ENCODE results near the gene GLB1L3. TPM values are rescaled to one million over a fixed set of nuclear protein-coding genes. Genes with fewer than 3 reads are reported as not detected.

Gene GLB1L3
- total RNA-seq, 2 experiments from 2014 or later: 5.2 to 6.1 TPM

DNA sequence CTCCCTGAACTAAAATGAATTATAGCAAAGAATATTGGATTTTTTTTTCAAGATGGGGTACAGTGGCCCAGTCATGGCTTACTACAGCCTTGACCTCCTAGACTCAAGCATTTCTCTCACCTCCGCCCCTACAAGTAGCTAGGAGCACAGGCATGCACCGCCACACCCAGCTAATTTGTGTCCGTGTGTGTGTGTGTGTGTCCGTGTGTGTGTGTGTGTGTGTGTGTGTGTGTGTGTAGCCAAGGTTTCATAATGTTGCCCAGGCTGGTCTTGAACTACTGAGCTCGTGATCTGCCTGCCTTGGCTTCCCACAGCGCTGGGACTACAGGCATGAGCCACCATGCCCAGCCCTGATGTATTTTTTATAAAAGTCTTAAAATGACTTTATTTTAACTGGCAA, 35.6 kb upstream of the GLB1L3 start:
- Mint-ChIP-seq H3K4me3 (no peak overlapping the region), H3K9me3 (no peaks in the 10 kb centered on the region), H3K27me3 (no peaks in the 10 kb centered on the region), H3K4me1 (peaks cover 3% of the 10 kb centered on the region), H3K36me3 (peaks cover 11% of the 10 kb centered on the region), H3K27ac (no peak overlapping the region)
- ATAC-seq (ENCODE audit: low read depth) (no peak), DNase-seq (no peak)
- POLR2A ChIA-PET: no interaction called here

DNA sequence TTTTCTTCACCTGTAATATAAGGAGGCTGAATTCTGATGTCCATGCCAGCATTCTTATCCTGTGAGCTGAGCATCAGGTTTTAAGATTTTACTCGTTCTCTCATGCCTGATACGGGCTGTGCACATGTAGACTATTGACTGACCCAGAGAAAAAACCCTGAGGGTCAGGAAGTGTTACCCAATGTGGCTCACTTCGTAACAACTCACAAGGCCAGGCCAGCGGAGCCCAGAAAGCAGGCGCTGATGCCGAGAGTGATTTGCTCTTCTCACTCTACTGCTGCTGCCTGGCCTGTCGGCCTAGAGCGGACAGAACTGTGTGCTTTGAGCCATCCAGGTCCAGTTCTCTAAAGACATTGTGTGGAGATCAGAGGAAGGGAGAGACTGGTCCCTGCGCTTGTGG, 33.8 kb upstream of the GLB1L3 start:
- POLR2A ChIA-PET: no interaction called here
- H3K4me1 Mint-ChIP-seq: peaks cover 3% of the 10 kb centered on the region
- H3K27ac Mint-ChIP-seq: no peak overlapping the region
- ATAC-seq (ENCODE audit: low read depth) (no peak), DNase-seq (no peak)
- no peaks in the 10 kb centered on the region for H3K9me3 Mint-ChIP-seq
- H3K4me3 Mint-ChIP-seq: no peak overlapping the region
- H3K36me3 Mint-ChIP-seq: peaks cover 8% of the 10 kb centered on the region
- H3K27me3 Mint-ChIP-seq: no peaks in the 10 kb centered on the region

DNA sequence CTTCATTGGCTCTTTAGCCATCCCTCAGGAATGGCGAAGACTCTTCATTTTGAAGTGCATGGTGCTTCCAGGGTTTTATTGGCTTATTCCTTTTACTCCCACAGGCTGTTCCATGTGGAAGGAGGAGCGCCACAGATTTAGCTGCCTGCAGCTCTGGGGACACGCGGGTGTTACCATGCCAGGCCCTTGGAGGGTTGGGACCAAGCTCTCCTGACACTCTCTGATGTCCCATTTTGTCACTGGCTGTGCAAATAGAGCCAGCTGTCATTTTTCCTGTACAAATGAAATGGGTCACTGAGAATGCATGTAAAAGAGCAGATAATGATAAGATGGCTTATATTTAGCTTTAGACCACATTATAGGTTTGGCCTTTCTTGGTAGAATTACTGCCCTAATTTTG, 32.3 kb upstream of the GLB1L3 start:
- DNase-seq (no peak), ATAC-seq (ENCODE audit: low read depth) (no peak)
- Mint-ChIP-seq H3K9me3 (no peaks in the 10 kb centered on the region), H3K4me1 (peaks cover 3% of the 10 kb centered on the region), H3K36me3 (peaks cover 8% of the 10 kb centered on the region), H3K27me3 (no peaks in the 10 kb centered on the region), H3K27ac (no peak overlapping the region), H3K4me3 (no peak overlapping the region)
- POLR2A ChIA-PET: interaction anchor here (1.4 kb wide), 1 partner anchor 19 kb away, joined by 7 read pairs; the partner anchor contains the start of genes NCAPD3 and VPS26B

DNA sequence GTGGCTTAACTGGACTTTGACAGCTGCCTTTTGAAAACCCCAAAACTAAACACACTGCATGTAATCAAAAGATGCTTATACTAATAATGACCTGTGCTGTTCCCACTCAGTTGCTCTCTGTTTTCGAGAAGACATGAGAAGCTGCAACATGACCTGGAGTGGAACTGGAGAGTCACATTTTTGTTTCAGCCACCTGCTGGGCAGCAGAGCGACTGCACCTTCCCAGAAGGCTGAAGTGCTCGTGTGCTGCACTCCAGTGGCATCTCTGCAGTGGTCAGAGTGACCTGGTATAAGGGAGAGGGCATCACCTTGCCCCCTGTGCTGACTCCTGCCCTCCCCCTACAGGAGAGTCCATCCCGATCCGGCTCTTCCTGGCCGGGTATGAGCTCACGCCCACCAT, 31.6 kb upstream of the GLB1L3 start:
- no peaks in the 10 kb centered on the region for H3K9me3 Mint-ChIP-seq
- H3K27me3 Mint-ChIP-seq: no peaks in the 10 kb centered on the region
- no peak overlapping the region for H3K4me3 Mint-ChIP-seq
- DNase-seq: no peak
- peak; percentile 57 for ATAC-seq (ENCODE audit: low read depth)
- peaks cover 8% of the 10 kb centered on the region for H3K36me3 Mint-ChIP-seq
- POLR2A ChIA-PET: interaction anchor here (1.4 kb wide), 1 partner anchor 20 kb away, joined by 7 read pairs; the partner anchor contains the start of genes NCAPD3 and VPS26B
- H3K27ac Mint-ChIP-seq: peak overlapping the region; percentile 50
- H3K4me1 Mint-ChIP-seq: peaks cover 6% of the 10 kb centered on the region

DNA sequence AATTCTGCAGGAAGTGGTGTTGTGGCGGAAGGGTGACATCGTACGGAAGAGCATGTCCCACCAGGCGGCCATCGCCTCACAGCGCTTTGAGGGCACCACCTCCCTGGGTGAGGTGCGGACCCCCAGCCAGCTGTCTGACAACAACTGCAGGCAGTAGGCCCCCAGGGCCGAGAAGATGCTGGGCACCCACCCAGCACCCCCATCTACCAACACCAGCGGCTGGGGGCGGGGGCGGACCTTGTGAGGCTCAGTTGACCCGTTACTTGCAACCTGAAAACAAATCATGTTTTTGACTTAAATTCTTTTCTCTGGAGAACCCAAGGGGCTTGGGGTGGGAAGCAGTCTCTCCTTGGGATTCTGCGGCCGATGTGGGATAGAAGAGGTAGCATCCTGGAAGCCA, 30.7 kb upstream of the GLB1L3 start:
- Mint-ChIP-seq H3K27me3 (no peaks in the 10 kb centered on the region), H3K27ac (no peak overlapping the region), H3K4me1 (peaks cover 6% of the 10 kb centered on the region), H3K36me3 (peaks cover 5% of the 10 kb centered on the region), H3K4me3 (no peak overlapping the region), H3K9me3 (no peaks in the 10 kb centered on the region)
- ATAC-seq (ENCODE audit: low read depth) (no peak), DNase-seq (no peak)
- POLR2A ChIA-PET: interaction anchor here (0.6 to 1.4 kb wide), 2 partner anchors 20 to 338 kb away, joined by 5 to 7 read pairs; partner anchors contain the start of genes NCAPD3 and VPS26B

DNA sequence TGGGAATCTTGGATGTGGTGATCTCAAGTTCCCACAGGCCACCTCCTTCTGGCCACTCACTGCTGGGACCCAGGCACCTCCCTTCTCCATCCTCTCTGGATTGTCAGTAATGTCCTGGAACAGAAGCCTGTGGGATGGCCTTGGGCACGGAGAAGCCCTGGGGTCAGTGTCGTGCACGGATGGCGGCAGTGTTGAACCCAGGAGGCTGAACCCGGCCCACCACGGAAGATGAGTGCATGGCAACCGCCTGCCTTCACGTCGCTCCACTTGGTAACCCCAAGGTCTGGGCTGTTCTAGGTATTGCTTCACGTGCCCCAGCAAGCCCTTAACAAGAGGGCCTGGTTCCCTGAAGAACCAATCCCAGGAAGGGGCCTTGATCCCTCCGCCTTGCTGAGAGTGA, 30.1 kb upstream of the GLB1L3 start:
- H3K4me1 Mint-ChIP-seq: peaks cover 6% of the 10 kb centered on the region
- DNase-seq: no peak
- no peak for ATAC-seq (ENCODE audit: low read depth)
- POLR2A ChIA-PET: no interaction called here
- no peaks in the 10 kb centered on the region for H3K9me3 Mint-ChIP-seq
- H3K27me3 Mint-ChIP-seq: no peaks in the 10 kb centered on the region
- no peak overlapping the region for H3K27ac Mint-ChIP-seq
- peaks cover 5% of the 10 kb centered on the region for H3K36me3 Mint-ChIP-seq
- H3K4me3 Mint-ChIP-seq: no peak overlapping the region

GRCh38 chr11:134246678-134247077, 29.5 kb upstream of the GLB1L3 start:
- ATAC-seq (ENCODE audit: low read depth): no peak
- Mint-ChIP-seq H3K36me3 (peaks cover 5% of the 10 kb centered on the region), H3K4me3 (no peak overlapping the region), H3K27me3 (no peaks in the 10 kb centered on the region), H3K27ac (no peak overlapping the region), H3K4me1 (peaks cover 8% of the 10 kb centered on the region), H3K9me3 (no peaks in the 10 kb centered on the region)
- DNase-seq: no peak
- POLR2A ChIA-PET: no interaction called here

DNA sequence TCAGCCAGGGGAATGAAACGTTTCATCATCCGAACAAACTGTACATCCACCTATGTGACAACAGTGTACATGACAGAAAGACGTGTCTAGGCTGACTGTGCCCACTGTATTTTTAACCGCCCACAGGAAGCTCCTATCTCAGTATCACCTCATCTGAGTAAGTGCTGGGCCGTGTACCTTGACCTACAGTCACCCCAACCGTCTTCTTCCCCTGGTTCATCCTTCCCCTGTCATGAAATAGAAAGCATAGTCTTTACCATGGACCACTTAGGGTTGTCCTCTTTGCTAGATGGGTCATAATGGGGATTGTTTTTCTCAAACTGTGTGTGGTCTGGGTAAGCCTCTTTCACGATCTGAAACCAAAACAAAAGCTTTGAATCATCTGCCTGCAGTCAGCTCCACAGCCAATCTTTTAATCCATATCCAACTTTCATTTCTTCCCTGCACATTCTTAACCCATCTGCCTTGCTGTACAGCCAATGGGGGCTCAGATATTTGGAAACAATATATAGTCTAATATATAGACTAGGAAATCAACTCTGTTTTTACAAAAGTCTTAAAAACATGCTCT, 27.2 kb upstream of the GLB1L3 start:
- Mint-ChIP-seq H3K4me3 (no peak overlapping the region), H3K27ac (peak overlapping the region; percentile 62), H3K9me3 (no peaks in the 10 kb centered on the region), H3K4me1 (peaks cover 18% of the 10 kb centered on the region), H3K36me3 (peaks cover 5% of the 10 kb centered on the region), H3K27me3 (no peaks in the 10 kb centered on the region)
- no peak for ATAC-seq (ENCODE audit: low read depth)
- POLR2A ChIA-PET: no interaction called here
- DNase-seq: no peak

DNA sequence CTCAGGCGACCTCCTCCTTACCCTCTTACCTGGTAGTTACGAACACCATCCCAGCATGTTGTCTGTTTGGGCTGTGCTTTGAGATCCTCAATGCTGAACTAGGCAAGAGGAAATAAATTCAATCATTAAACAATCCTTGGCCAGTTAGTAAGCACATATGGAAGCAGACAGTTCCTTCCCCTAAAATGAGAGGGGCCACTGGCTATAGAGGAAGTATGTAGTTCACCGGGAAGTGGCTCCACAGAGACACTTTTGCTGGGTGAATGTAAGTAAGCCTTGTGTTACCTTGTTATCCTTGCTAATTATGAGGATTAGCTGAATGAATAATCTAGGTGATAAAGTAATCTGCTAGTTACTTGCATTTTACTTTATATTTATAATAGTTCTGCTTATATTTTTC, 25.9 kb upstream of the GLB1L3 start:
- no peaks in the 10 kb centered on the region for H3K9me3 Mint-ChIP-seq
- H3K4me3 Mint-ChIP-seq: no peak overlapping the region
- H3K36me3 Mint-ChIP-seq: peaks cover 3% of the 10 kb centered on the region
- no peak overlapping the region for H3K27ac Mint-ChIP-seq
- POLR2A ChIA-PET: interaction anchor here (1.9 to 2.2 kb wide), 2 partner anchors 24 to 26 kb away, joined by 4 to 12 read pairs; partner anchors contain the start of genes NCAPD3 and VPS26B
- ATAC-seq (ENCODE audit: low read depth) (no peak), DNase-seq (no peak)
- H3K4me1 Mint-ChIP-seq: peaks cover 26% of the 10 kb centered on the region
- no peaks in the 10 kb centered on the region for H3K27me3 Mint-ChIP-seq

DNA sequence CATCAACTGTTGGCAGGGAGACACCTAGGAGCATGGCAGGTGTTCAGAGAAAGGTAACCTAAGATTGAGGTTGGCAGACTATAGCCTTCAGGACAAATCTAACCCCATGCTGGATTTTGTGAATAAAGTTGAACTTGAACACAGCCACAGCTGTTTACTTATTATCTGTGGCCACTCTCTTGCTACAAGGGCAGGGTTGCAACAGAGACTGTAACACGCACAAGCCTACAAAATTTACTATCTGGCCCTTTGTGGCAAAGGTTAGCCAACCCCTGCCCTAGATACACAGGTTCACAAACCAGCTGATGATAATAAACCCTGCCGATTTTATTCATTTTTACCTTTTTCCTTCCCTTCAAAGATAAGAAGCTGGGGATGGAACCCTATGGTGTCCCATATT, 25.5 kb upstream of the GLB1L3 start:
- no peak for DNase-seq
- Mint-ChIP-seq H3K4me1 (peaks cover 31% of the 10 kb centered on the region), H3K4me3 (no peak overlapping the region), H3K9me3 (no peaks in the 10 kb centered on the region), H3K27ac (no peak overlapping the region), H3K36me3 (peaks cover 3% of the 10 kb centered on the region), H3K27me3 (no peaks in the 10 kb centered on the region)
- POLR2A ChIA-PET: interaction anchor here (0.9 to 2.2 kb wide), 4 partner anchors 11 to 26 kb away, joined by 3 to 12 read pairs (median 4); partner anchors contain the start of genes NCAPD3 and VPS26B
- no peak for ATAC-seq (ENCODE audit: low read depth)

GRCh38 chr11:134252346-134253187, 23.6 kb upstream of the GLB1L3 start:
- H3K4me3 Mint-ChIP-seq: peak overlapping the region; percentile 90
- ATAC-seq (ENCODE audit: low read depth) (peak; percentile 30), DNase-seq (peak; percentile 53)
- peaks cover 34% of the 10 kb centered on the region for H3K4me1 Mint-ChIP-seq
- POLR2A ChIA-PET: interaction anchor here (1.0 to 2.5 kb wide), 5 partner anchors 15 to 28 kb away, joined by 3 to 15 read pairs (median 5); partner anchors contain the start of genes GLB1L3 and VPS26B
- H3K9me3 Mint-ChIP-seq: no peaks in the 10 kb centered on the region
- H3K27ac Mint-ChIP-seq: peak overlapping the region; percentile 83
- peaks cover 3% of the 10 kb centered on the region for H3K36me3 Mint-ChIP-seq
- no peaks in the 10 kb centered on the region for H3K27me3 Mint-ChIP-seq

GRCh38 chr11:134253188-134253993, 22.8 kb upstream of the GLB1L3 start, which contains the start of the genes ACAD8 and THYN1:
Gene ACAD8, plus strand, starts transcription at chr11:134253568. Its CDS starts 33 bp downstream, at chr11:134253601.
Gene THYN1, minus strand, starts transcription at chr11:134253352. Its CDS starts 470 bp downstream, at chr11:134252882.
- peak within 1 kb of the TSS; percentile 90 for H3K4me3 Mint-ChIP-seq

More at GRCh38 chr11:134253188-134253993, 22.8 kb upstream of the GLB1L3 start, which contains the start of the genes ACAD8 and THYN1:
- DNase-seq: peak; percentile 92
- Mint-ChIP-seq H3K27ac (peak within 1 kb of the TSS; percentile 85), H3K9me3 (no peaks in the 10 kb centered on the region), H3K36me3 (peaks cover 5% of the 10 kb centered on the region), H3K27me3 (no peaks in the 10 kb centered on the region), H3K4me1 (peaks cover 36% of the 10 kb centered on the region)
- peak; percentile 100 for ATAC-seq (ENCODE audit: low read depth)
- POLR2A ChIA-PET: interaction anchor here (0.6 to 2.5 kb wide), 7 partner anchors 15 to 29 kb away, joined by 3 to 19 read pairs (median 3); partner anchors contain the start of genes GLB1L3, NCAPD3 and VPS26B

Measured in activated naive CD8-positive, alpha-beta T cell treated with anti-CD3 and anti-CD28 coated beads, Interleukin-2, amount 10 ng/mL, durations not matched to agents 7 days and 5 days (primary cell).